WTC11 (cell line): Measurements from ENCODE around the gene LZIC. TPM values are rescaled to one million over a fixed set of nuclear protein-coding genes. Genes with fewer than 3 reads are reported as not detected.

Source experiments
- ATF6 ChIP-seq: sonication (generic); formaldehyde crosslinking; IDR thresholded peaks from 2 replicates; pipeline ENCODE4 v1.8.1; 2023; ENCODE audit warnings: mild to moderate bottlenecking, missing genetic modification reagents
- E2F4 ChIP-seq: sonication (generic); formaldehyde crosslinking; IDR thresholded peaks from 2 replicates; pipeline ENCODE4 v1.8.1; 2022; ENCODE audit warnings: low read depth, mild to moderate bottlenecking, moderate library complexity, missing genetic modification reagents, borderline replicate concordance
- ELF4 ChIP-seq: sonication (generic); formaldehyde crosslinking; IDR thresholded peaks from 2 replicates; pipeline ENCODE4 v1.8.1; 2022; ENCODE audit warnings: low read depth, mild to moderate bottlenecking, moderate library complexity, missing genetic modification reagents
- FOXJ3 ChIP-seq: sonication (generic); formaldehyde crosslinking; IDR thresholded peaks from 2 replicates; pipeline ENCODE4 v1.9.0; 2021; ENCODE audit warnings: missing genetic modification reagents, mild to moderate bottlenecking, borderline replicate concordance
- FOXK1 ChIP-seq: sonication (generic); formaldehyde crosslinking; IDR thresholded peaks from 2 replicates; pipeline ENCODE4 v1.8.0; 2022; ENCODE audit warnings: mild to moderate bottlenecking, moderate library complexity, missing genetic modification reagents
- GABPB1 ChIP-seq: sonication (generic); formaldehyde crosslinking; IDR thresholded peaks from 2 replicates; pipeline ENCODE4 v1.8.1; 2023; ENCODE audit warnings: mild to moderate bottlenecking, missing genetic modification reagents
- MAX ChIP-seq: sonication (generic); formaldehyde crosslinking; IDR thresholded peaks from 2 replicates; pipeline ENCODE4 v1.8.0; 2022; ENCODE audit warnings: mild to moderate bottlenecking, missing genetic modification reagents
- NFE2L1 ChIP-seq: sonication (generic); formaldehyde crosslinking; IDR thresholded peaks from 2 replicates; pipeline ENCODE4 v1.8.1; 2023; ENCODE audit warnings: missing genetic modification reagents
- NFYB ChIP-seq: sonication (generic); formaldehyde crosslinking; conservative IDR thresholded peaks from 2 replicates; pipeline ENCODE4 v1.8.0; 2022; ENCODE audit warnings: low read depth, missing genetic modification reagents
- OVOL2 ChIP-seq: fragments of 250-450 bp; sonication (Bioruptor Pico); IDR thresholded peaks from 2 replicates; pipeline ENCODE4 v1.9.0; 2021; ENCODE audit warnings: mild to moderate bottlenecking, borderline replicate concordance
- SMAD3 ChIP-seq: sonication (generic); formaldehyde crosslinking; IDR thresholded peaks from 2 replicates; pipeline ENCODE4 v1.8.0; 2022; ENCODE audit warnings: missing genetic modification reagents, mild to moderate bottlenecking, borderline replicate concordance
- USF2 ChIP-seq: sonication (generic); formaldehyde crosslinking; IDR thresholded peaks from 2 replicates; pipeline ENCODE4 v1.8.1; 2023; ENCODE audit warnings: mild to moderate bottlenecking, missing genetic modification reagents, moderate library complexity
- ZSCAN18 ChIP-seq: fragments of 250-450 bp; sonication (Bioruptor Pico); IDR thresholded peaks from 2 replicates; pipeline ENCODE4 v2.1.2; 2022; ENCODE audit warnings: mild to moderate bottlenecking, moderate library complexity
- total RNA-seq: library from RNA; stranded (reverse); gene quantifications from 3 replicates; pipeline ENCODE4 v1.2.3, GENCODE V29; 2021
- TF ChIP-seq, protein P1 (sequence below): sonication (generic); formaldehyde crosslinking; IDR thresholded peaks from 2 replicates; pipeline ENCODE4 v1.8.0; 2023; ENCODE audit warnings: mild to moderate bottlenecking, missing genetic modification reagents
- TF ChIP-seq, protein P2 (sequence below): sonication (generic); formaldehyde crosslinking; IDR thresholded peaks from 2 replicates; pipeline ENCODE4 v1.8.0; 2022; ENCODE audit warnings: mild to moderate bottlenecking, missing genetic modification reagents
- TF ChIP-seq, protein P3 (sequence below): sonication (generic); formaldehyde crosslinking; IDR thresholded peaks from 2 replicates; pipeline ENCODE4 v1.8.0; 2022; ENCODE audit warnings: mild to moderate bottlenecking, missing genetic modification reagents
- TF ChIP-seq, protein P4 (sequence below): sonication (generic); formaldehyde crosslinking; IDR thresholded peaks from 2 replicates; pipeline ENCODE4 v1.8.1; 2022; ENCODE audit warnings: mild to moderate bottlenecking, moderate library complexity, missing genetic modification reagents
- TF ChIP-seq, protein P5 (sequence below): sonication (generic); formaldehyde crosslinking; IDR thresholded peaks from 2 replicates; pipeline ENCODE4 v1.8.0; 2022; ENCODE audit warnings: missing genetic modification reagents
- TF ChIP-seq, protein P6 (sequence below): sonication (generic); formaldehyde crosslinking; IDR thresholded peaks from 2 replicates; pipeline ENCODE4 v1.8.1; 2023; ENCODE audit warnings: mild to moderate bottlenecking, missing genetic modification reagents, moderate library complexity

The LZIC gene
- total RNA-seq, 1 experiment from 2014 or later, result 16.9 TPM

GRCh38 chr1:9942939-9943788 lies at the start of gene LZIC, which contains the start of gene NMNAT1 (continued):
- TF ChIP-seq, protein P1, sequence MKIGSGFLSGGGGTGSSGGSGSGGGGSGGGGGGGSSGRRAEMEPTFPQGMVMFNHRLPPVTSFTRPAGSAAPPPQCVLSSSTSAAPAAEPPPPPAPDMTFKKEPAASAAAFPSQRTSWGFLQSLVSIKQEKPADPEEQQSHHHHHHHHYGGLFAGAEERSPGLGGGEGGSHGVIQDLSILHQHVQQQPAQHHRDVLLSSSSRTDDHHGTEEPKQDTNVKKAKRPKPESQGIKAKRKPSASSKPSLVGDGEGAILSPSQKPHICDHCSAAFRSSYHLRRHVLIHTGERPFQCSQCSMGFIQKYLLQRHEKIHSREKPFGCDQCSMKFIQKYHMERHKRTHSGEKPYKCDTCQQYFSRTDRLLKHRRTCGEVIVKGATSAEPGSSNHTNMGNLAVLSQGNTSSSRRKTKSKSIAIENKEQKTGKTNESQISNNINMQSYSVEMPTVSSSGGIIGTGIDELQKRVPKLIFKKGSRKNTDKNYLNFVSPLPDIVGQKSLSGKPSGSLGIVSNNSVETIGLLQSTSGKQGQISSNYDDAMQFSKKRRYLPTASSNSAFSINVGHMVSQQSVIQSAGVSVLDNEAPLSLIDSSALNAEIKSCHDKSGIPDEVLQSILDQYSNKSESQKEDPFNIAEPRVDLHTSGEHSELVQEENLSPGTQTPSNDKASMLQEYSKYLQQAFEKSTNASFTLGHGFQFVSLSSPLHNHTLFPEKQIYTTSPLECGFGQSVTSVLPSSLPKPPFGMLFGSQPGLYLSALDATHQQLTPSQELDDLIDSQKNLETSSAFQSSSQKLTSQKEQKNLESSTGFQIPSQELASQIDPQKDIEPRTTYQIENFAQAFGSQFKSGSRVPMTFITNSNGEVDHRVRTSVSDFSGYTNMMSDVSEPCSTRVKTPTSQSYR (CRISPR knock-in tag), result 0 out of 2 replicates have a peak, but pooled peaks have one; percentile 59
- TF ChIP-seq SMAD3 (CRISPR knock-in tag) (peak; percentile 80; the same call in 1 of the 2 replicates), NFE2L1 (0 out of 2 replicates have a peak, but pooled peaks have one; percentile 45), NFYB (peak; percentile 97), GABPB1 (peak; percentile 90), FOXJ3 (CRISPR knock-in tag) (no peak), OVOL2 (no peak), FOXK1 (peak; percentile 88), ELF4 (CRISPR knock-in tag) (no peak), E2F4 (CRISPR knock-in tag) (no peak), ZSCAN18 (no peak), USF2 (CRISPR knock-in tag) (no peak), ATF6 (CRISPR knock-in tag) (no peak), MAX (peak; percentile 67; the same call in 1 of the 2 replicates)
- TF ChIP-seq, protein P2, sequence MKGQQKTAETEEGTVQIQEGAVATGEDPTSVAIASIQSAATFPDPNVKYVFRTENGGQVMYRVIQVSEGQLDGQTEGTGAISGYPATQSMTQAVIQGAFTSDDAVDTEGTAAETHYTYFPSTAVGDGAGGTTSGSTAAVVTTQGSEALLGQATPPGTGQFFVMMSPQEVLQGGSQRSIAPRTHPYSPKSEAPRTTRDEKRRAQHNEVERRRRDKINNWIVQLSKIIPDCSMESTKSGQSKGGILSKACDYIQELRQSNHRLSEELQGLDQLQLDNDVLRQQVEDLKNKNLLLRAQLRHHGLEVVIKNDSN (CRISPR knock-in tag), result peak; percentile 44; the same call in 1 of the 2 replicates
- TF ChIP-seq, protein P3, sequence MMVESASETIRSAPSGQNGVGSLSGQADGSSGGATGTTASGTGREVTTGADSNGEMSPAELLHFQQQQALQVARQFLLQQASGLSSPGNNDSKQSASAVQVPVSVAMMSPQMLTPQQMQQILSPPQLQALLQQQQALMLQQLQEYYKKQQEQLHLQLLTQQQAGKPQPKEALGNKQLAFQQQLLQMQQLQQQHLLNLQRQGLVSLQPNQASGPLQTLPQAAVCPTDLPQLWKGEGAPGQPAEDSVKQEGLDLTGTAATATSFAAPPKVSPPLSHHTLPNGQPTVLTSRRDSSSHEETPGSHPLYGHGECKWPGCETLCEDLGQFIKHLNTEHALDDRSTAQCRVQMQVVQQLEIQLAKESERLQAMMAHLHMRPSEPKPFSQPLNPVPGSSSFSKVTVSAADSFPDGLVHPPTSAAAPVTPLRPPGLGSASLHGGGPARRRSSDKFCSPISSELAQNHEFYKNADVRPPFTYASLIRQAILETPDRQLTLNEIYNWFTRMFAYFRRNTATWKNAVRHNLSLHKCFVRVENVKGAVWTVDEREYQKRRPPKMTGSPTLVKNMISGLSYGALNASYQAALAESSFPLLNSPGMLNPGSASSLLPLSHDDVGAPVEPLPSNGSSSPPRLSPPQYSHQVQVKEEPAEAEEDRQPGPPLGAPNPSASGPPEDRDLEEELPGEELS (CRISPR knock-in tag), result peak; percentile 67; the same call in 1 of the 2 replicates
- TF ChIP-seq, protein P4, sequence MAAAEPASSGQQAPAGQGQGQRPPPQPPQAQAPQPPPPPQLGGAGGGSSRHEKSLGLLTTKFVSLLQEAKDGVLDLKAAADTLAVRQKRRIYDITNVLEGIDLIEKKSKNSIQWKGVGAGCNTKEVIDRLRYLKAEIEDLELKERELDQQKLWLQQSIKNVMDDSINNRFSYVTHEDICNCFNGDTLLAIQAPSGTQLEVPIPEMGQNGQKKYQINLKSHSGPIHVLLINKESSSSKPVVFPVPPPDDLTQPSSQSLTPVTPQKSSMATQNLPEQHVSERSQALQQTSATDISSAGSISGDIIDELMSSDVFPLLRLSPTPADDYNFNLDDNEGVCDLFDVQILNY (CRISPR knock-in tag), result peak; percentile 34; the same call in 1 of the 2 replicates
- TF ChIP-seq, protein P5, sequence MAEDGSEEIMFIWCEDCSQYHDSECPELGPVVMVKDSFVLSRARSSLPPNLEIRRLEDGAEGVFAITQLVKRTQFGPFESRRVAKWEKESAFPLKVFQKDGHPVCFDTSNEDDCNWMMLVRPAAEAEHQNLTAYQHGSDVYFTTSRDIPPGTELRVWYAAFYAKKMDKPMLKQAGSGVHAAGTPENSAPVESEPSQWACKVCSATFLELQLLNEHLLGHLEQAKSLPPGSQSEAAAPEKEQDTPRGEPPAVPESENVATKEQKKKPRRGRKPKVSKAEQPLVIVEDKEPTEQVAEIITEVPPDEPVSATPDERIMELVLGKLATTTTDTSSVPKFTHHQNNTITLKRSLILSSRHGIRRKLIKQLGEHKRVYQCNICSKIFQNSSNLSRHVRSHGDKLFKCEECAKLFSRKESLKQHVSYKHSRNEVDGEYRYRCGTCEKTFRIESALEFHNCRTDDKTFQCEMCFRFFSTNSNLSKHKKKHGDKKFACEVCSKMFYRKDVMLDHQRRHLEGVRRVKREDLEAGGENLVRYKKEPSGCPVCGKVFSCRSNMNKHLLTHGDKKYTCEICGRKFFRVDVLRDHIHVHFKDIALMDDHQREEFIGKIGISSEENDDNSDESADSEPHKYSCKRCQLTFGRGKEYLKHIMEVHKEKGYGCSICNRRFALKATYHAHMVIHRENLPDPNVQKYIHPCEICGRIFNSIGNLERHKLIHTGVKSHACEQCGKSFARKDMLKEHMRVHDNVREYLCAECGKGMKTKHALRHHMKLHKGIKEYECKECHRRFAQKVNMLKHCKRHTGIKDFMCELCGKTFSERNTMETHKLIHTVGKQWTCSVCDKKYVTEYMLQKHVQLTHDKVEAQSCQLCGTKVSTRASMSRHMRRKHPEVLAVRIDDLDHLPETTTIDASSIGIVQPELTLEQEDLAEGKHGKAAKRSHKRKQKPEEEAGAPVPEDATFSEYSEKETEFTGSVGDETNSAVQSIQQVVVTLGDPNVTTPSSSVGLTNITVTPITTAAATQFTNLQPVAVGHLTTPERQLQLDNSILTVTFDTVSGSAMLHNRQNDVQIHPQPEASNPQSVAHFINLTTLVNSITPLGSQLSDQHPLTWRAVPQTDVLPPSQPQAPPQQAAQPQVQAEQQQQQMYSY (CRISPR knock-in tag), result no peak; the same call in 1 of the 2 replicates
- TF ChIP-seq, protein P6, sequence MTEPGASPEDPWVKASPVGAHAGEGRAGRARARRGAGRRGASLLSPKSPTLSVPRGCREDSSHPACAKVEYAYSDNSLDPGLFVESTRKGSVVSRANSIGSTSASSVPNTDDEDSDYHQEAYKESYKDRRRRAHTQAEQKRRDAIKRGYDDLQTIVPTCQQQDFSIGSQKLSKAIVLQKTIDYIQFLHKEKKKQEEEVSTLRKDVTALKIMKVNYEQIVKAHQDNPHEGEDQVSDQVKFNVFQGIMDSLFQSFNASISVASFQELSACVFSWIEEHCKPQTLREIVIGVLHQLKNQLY (CRISPR knock-in tag), result no peak
